ENCODE measurements around the gene ERN1.

Gene ERN1

GRCh38 chr17:64155751-64156544 lies 26.0 kb upstream of the ERN1 start:
- no peak for DNase-seq (ENCODE audit: extremely low read depth, low read depth)
- TF ChIP-seq CTCF (IDR thresholded peaks at IDR 0.05; ENCODE audit: low read depth, low read length), result no peak

DNA sequence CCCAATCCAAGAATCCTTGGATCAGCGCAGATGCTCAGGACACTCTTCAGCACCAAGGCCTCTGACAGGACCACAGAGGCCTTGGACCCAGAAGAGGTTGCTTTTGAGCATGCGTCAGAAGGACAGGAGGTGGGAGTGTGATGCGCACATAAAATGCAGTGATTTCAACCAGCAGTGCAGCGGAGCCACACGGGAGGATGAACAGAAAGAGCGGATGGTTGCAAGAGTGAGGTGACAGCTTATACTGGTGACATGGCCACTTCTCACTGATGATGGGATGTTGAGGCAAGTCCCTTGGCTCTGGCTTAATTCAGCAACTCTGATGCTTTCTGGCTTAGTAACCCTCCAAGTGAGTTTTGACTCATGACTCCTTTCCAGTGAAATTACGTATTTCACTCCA lies 25.2 kb upstream of the ERN1 start:
- no peak for DNase-seq (ENCODE audit: extremely low read depth, low read depth)
- TF ChIP-seq CTCF (IDR thresholded peaks at IDR 0.05; ENCODE audit: low read depth, low read length), result no peak

DNA sequence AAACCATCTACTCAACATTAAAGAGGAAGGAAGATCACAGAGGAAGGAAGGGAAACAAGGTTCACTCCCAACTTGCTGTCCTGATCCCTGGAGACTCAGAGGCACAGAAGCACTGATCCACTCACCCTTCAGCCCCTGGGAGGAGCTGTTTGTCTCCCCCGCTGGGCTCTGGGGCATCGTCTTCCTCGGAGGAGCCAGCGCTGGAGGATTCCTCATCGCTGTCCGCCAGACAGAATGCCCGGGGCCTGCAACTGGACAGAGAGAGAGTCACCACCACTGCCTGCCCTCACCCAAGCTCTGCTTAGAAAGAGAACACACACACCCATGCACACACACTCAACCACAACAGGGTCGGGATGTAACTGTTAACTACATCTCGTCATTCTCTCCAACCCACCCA lies 24.8 kb upstream of the ERN1 start:
- TF ChIP-seq CTCF (IDR thresholded peaks at IDR 0.05; ENCODE audit: low read depth, low read length), result no peak

DNA sequence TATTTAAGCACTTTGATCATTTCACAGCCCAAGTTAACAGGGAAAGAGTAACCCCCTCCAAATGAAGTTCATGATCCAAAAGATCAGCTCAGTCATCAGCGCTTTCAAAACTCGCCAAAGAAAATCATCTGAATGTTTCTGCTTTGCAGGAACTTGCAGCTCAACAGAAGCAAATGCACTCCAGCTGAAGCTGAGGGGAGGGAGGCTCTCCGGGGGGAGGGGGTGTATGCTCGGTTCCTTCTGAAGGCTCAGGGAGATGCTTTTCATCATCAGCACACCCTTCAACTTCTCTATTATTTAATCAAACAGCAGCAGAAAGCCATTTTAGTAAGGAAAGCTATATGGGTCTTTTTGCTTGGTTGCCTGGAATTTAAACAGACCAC lies 24.4 kb upstream of the ERN1 start:
- TF ChIP-seq CTCF (IDR thresholded peaks at IDR 0.05; ENCODE audit: low read depth, low read length), result no peak
- no peak for DNase-seq (ENCODE audit: extremely low read depth, low read depth)

More for the DNA sequence above, 24.8 kb upstream of the ERN1 start:
- no peak for DNase-seq (ENCODE audit: extremely low read depth, low read depth)

GRCh38 chr17:64153565-64154312 lies 23.8 kb upstream of the ERN1 start:
- no peak for TF ChIP-seq CTCF (IDR thresholded peaks at IDR 0.05; ENCODE audit: low read depth, low read length)
- DNase-seq (ENCODE audit: extremely low read depth, low read depth), result no peak

DNA sequence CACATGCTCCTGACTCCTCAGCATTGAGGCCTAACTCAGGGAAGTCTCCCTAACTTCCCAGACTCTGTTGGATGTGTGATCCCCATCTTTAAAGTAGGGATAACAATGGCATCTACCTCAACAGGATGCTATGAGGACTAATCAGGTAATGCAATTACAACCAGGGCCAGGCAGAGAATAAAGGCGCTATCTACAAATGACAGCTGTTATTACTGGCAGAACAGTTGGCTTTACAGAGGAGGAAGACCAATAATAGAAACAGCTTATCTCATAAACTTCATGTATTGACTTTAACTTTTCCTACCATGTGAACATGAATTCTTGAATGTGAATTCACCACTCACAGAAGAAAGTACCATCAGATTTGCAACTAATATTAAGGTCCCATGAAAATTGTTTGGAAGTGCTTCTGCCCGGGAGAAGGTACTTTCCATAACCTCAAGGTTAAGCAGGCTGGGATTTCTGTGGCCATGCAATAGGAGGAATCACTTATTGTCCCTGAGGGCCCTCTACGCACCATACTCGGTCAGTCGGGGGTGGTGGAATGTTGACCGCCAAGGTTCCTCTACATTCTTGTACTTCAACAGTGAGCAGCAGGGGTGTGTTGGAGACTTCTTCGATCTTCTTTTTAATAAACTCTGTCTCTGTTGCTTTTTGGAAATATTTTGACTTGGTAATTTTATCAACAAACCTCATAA lies 22.6 kb upstream of the ERN1 start:
- no peak for TF ChIP-seq CTCF (IDR thresholded peaks at IDR 0.05; ENCODE audit: low read depth, low read length)
- DNase-seq (ENCODE audit: extremely low read depth, low read depth), result no peak

- DNase-seq (ENCODE audit: extremely low read depth, low read depth), result no peak
- no peak for TF ChIP-seq CTCF (IDR thresholded peaks at IDR 0.05; ENCODE audit: low read depth, low read length)
These were observed 21.0 kb upstream of the ERN1 start for GRCh38 chr17:64151016-64151368.
